IMR-90 (cell line): ENCODE data around the gene PEX11G. TPM values are rescaled to one million over a fixed set of nuclear protein-coding genes. Genes with fewer than 3 reads are reported as not detected.

Experiments used
- ATAC-seq: fragments of 200-7000 bp; cut with Tn5 transposase; 2 replicates; pipeline ENCODE4 v1.9.1; 2020; ENCODE audit warnings: low read depth, mild to moderate bottlenecking, moderate library complexity
- BruUV-seq: library from RNA; stranded (reverse); fragments of 400-500 nt; replicated peaks from 2 replicates; lab custom pipeline; 2021; lab: Mats Ljungman, UMichigan
- CTCF ChIA-PET: fragments of 300-600 bp; formaldehyde crosslinking; extraction: SDS; loops from one replicate; lab custom pipeline; 2021; ENCODE audit warnings: antibody characterized with exemption; lab: Yijun Ruan, JAX
- POLR2A ChIA-PET: fragments of 300-600 bp; sonication (Branson Sonifier 250); formaldehyde crosslinking; loops from one replicate; lab custom pipeline; 2022; ENCODE audit warnings: antibody characterized with exemption; ENCODE audit not compliant: unreplicated experiment; lab: Charles Lee
- DNase-seq: peaks from one replicate; pipeline ENCODE4 v3.0.0; 2013
- H2AFZ ChIP-seq: replicated peaks from 2 replicates; pipeline ENCODE3; 2013; ENCODE audit warnings: low read length, mild to moderate bottlenecking; ENCODE audit not compliant: poor library complexity
- H2AK5ac ChIP-seq: 2 replicates; pipeline ENCODE4 v1.6.1; 2013; ENCODE audit warnings: low read depth, low read length, inconsistent platforms
- H2AK9ac ChIP-seq: replicated peaks from 2 replicates; pipeline ENCODE3; 2013; ENCODE audit warnings: mild to moderate bottlenecking, low read depth, low read length, moderate library complexity; ENCODE audit not compliant: poor library complexity
- H2BK120ac ChIP-seq: 2 replicates; pipeline ENCODE4 v1.6.1; 2013; ENCODE audit warnings: low read depth, low read length, inconsistent platforms
- H2BK15ac ChIP-seq: 3 replicates; pipeline ENCODE4 v1.6.1; 2013; ENCODE audit warnings: low read depth, low read length, inconsistent platforms
- H2BK20ac ChIP-seq: 2 replicates; pipeline ENCODE4 v1.6.1; 2013; ENCODE audit warnings: low read depth, mild to moderate bottlenecking, inconsistent platforms, low read length, moderate library complexity
- H2BK5ac ChIP-seq: 2 replicates; pipeline ENCODE4 v1.6.1; 2013; ENCODE audit warnings: mild to moderate bottlenecking, low read depth, low read length, inconsistent platforms; ENCODE audit not compliant: poor library complexity, severe bottlenecking
- H3K14ac ChIP-seq: replicated peaks from 2 replicates; pipeline ENCODE4 v1.6.1; 2013; ENCODE audit warnings: low read depth, low read length, inconsistent platforms
- H3K18ac ChIP-seq: 2 replicates; pipeline ENCODE4 v1.6.1; 2013; ENCODE audit warnings: low read depth, low read length, control low read depth
- H3K23ac ChIP-seq: 2 replicates; pipeline ENCODE4 v1.6.1; 2013; ENCODE audit warnings: low read depth, low read length, inconsistent platforms
- H3K27ac ChIP-seq: 2 replicates; pipeline ENCODE4 v1.5.1; 2013; ENCODE audit warnings: mild to moderate bottlenecking, control low read depth, low read length; ENCODE audit not compliant: insufficient read depth
- H3K27me3 ChIP-seq: 2 replicates; pipeline ENCODE4 v1.6.1; 2013; ENCODE audit warnings: low read length; ENCODE audit not compliant: control insufficient read depth, insufficient read depth
- H3K36me3 ChIP-seq: 2 replicates; pipeline ENCODE4 v1.6.1; 2013; ENCODE audit warnings: low read length, mixed read lengths; ENCODE audit not compliant: control insufficient read depth, insufficient read depth
- H3K4ac ChIP-seq: 2 replicates; pipeline ENCODE4 v1.6.1; 2013; ENCODE audit warnings: low read depth, low read length, inconsistent platforms
- H3K4me1 ChIP-seq: 2 replicates; pipeline ENCODE4 v1.6.1; 2013; ENCODE audit warnings: low read length, mixed read lengths; ENCODE audit not compliant: control insufficient read depth, insufficient read depth
- H3K4me2 ChIP-seq: 2 replicates; pipeline ENCODE4 v1.6.1; 2013; ENCODE audit warnings: low read depth, mild to moderate bottlenecking, control low read depth, low read length, moderate library complexity
- H3K4me3 ChIP-seq: 2 replicates; pipeline ENCODE4 v1.5.1; 2013; ENCODE audit warnings: low read depth, mild to moderate bottlenecking, control low read depth, low read length, moderate library complexity; ENCODE audit not compliant: insufficient read depth
- H3K56ac ChIP-seq: 2 replicates; pipeline ENCODE4 v1.6.1; 2013; ENCODE audit warnings: low read length, inconsistent platforms; ENCODE audit not compliant: insufficient read depth; ENCODE audit errors: extremely low read depth
- H3K79me1 ChIP-seq, 2 experiments: 2 replicates each; pipeline ENCODE4 v1.6.1; 2013; ENCODE audit warnings: low read length in 2 of 2, inconsistent platforms in 1 of 2, low read depth in 1 of 2
- H3K9ac ChIP-seq: 2 replicates; pipeline ENCODE4 v1.6.1; 2013; ENCODE audit warnings: low read depth, low read length, control low read depth
- H3K9me1 ChIP-seq: 2 replicates; pipeline ENCODE4 v1.6.1; 2013; ENCODE audit warnings: low read length, inconsistent platforms; ENCODE audit not compliant: insufficient read depth
- H3K9me3 ChIP-seq: 2 replicates; pipeline ENCODE4 v1.6.1; 2013; ENCODE audit warnings: low read length; ENCODE audit not compliant: control insufficient read depth, insufficient read depth
- H4K20me1 ChIP-seq: 2 replicates; pipeline ENCODE4 v1.6.1; 2013; ENCODE audit warnings: low read length, inconsistent platforms; ENCODE audit not compliant: insufficient read depth
- H4K5ac ChIP-seq: 2 replicates; pipeline ENCODE4 v1.6.1; 2013; ENCODE audit warnings: mild to moderate bottlenecking, low read depth, low read length, control low read depth
- H4K8ac ChIP-seq, 2 experiments: 2 replicates each; pipeline ENCODE4 v1.6.1; 2013; ENCODE audit warnings: low read depth in 2 of 2, low read length in 2 of 2, control low read depth in 1 of 2, inconsistent platforms in 1 of 2
- H4K91ac ChIP-seq: 2 replicates; pipeline ENCODE4 v1.6.1; 2013; ENCODE audit warnings: low read depth, low read length, inconsistent platforms; ENCODE audit not compliant: insufficient read depth
- BHLHE40 ChIP-seq: fragments of 150-350 bp; IDR thresholded peaks from 2 replicates; pipeline ENCODE4 v1.6.1; 2016; ENCODE audit warnings: mild to moderate bottlenecking, low read depth, low read length
- CEBPB ChIP-seq: IDR thresholded peaks from 2 replicates; pipeline ENCODE4 v1.6.1; 2012; ENCODE audit warnings: low read depth, low read length, improper control_type of control experiment
- FOS ChIP-seq: fragments of 150-350 bp; IDR thresholded peaks from 2 replicates; pipeline ENCODE4 v1.6.1; 2016; ENCODE audit warnings: low read depth, low read length
- MAZ ChIP-seq: IDR thresholded peaks from 2 replicates; pipeline ENCODE4 v1.6.1; 2012; ENCODE audit warnings: low read depth, mild to moderate bottlenecking, low read length, improper control_type of control experiment, moderate library complexity, borderline replicate concordance
- MXI1 ChIP-seq: IDR thresholded peaks from 2 replicates; pipeline ENCODE4 v1.6.1; 2012; ENCODE audit warnings: low read depth, mild to moderate bottlenecking, low read length, moderate library complexity, borderline replicate concordance
- NFE2L2 ChIP-seq: fragments of 150-350 bp; IDR thresholded peaks from 2 replicates; pipeline ENCODE4 v1.6.1; 2016; ENCODE audit warnings: low read depth, mild to moderate bottlenecking, low read length
- RFX5 ChIP-seq: IDR thresholded peaks from 2 replicates; pipeline ENCODE4 v1.8.0; 2012; ENCODE audit warnings: low read depth, mild to moderate bottlenecking, low read length, moderate library complexity
- SMC3 ChIP-seq: fragments of 150-350 bp; IDR thresholded peaks from 2 replicates; pipeline ENCODE4 v1.6.1; 2016; ENCODE audit warnings: low read depth, mild to moderate bottlenecking, antibody characterized with exemption, low read length, moderate library complexity
- WGBS, 2 experiments: methylation state at CpG; one replicate each; pipeline versions ENCODE4 v1.1.5 to v1.1.7; 2013; ENCODE audit warnings: missing lambda C conversion rate in 2 of 2; ENCODE audit not compliant: insufficient read length in 1 of 2; ENCODE audit errors: extremely low coverage in 2 of 2; 5-methylcytosine and 5-hydroxymethylcytosine counted together
- dilution Hi-C: fragments of 300-500 bp; cut with HindIII; formaldehyde crosslinking; loops from one replicate; pipeline ENCODE4 v1.14.3; 2018; ENCODE audit warnings: low sequenced_read_pairs; ENCODE audit not compliant: unreplicated experiment
- in situ Hi-C: fragments of 300-500 bp; cut with MboI; formaldehyde crosslinking; loops from 3 replicates; pipeline ENCODE4 v1.14.3; 2019; ENCODE audit warnings: low sequenced_read_pairs, inconsistent platforms, mixed read lengths
- intact Hi-C: fragments of 100-400 bp; cut with micrococcal nuclease; formaldehyde crosslinking; loops from 2 replicates; pipeline ENCODE4 v1.10.0; 2022
- polyA plus RNA-seq, 3 experiments: library from polyadenylated mRNA; depleted of rRNA; stranded (reverse); fragments of >200 nt; gene quantifications; 2 replicates each; pipeline ENCODE4 v1.2.3, GENCODE V29; 2012; ENCODE audit warnings: low replicate concordance in 1 of 3
- total RNA-seq: library from RNA; depleted of rRNA; stranded (reverse); fragments of >200 nt; gene quantifications from 2 replicates; pipeline ENCODE4 v1.2.3, GENCODE V29; 2012

The PEX11G gene
- total and polyA plus RNA-seq, 2 of the 4 experiments (the other 2 are of a cell fraction): 0.72 to 1.7 TPM

DNA sequence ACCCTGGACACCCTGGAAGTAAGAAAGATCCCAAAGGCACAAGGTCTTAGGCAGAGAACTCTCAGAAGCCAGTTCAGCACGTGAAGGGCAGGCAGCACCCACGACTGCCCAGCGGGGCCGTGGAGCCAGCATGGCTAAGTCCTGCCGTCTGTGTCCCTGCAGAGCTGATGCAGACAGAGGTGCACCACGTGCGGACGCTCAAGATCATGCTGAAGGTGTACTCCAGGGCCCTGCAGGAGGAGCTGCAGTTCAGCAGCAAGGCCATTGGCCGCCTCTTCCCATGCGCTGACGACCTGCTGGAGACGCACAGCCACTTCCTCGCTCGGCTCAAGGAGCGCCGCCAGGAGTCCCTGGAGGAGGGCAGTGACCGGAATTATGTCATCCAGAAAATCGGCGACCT lies 44.8 kb downstream of the PEX11G start:
- no TSS peak for BruUV-seq

More for the DNA sequence above, 44.8 kb downstream of the PEX11G start:
- 92% methylated on average over 16 of the region's 19 CpGs; no CpG with 5 or more reads in 1 of the 2 experiments for WGBS, 2 experiments
- Histone ChIP-seq H2AFZ (no peak overlapping the region), H3K4me3 (no peak overlapping the region), H3K27me3 (no peaks in the 10 kb centered on the region), H2BK15ac (no peak overlapping the region), H4K20me1 (no peaks in the 10 kb centered on the region; the same call in 1 of the 2 replicates), H3K14ac (no peak overlapping the region), H3K36me3 (peaks cover 48% of the 10 kb centered on the region), H3K4me2 (no peak overlapping the region), H2AK5ac (no peak overlapping the region), H2BK120ac (no peak overlapping the region), H3K4ac (no peak overlapping the region), H3K56ac (no peak overlapping the region), H2BK5ac (no peak overlapping the region), H3K4me1 (no peaks in the 10 kb centered on the region), H4K8ac (no peak overlapping the region), H3K9me1 (no peaks in the 10 kb centered on the region), H3K9me3 (no peaks in the 10 kb centered on the region), H3K18ac (no peak overlapping the region), H3K9ac (no peak overlapping the region), H4K5ac (no peak overlapping the region), H3K79me1 (peaks cover 0 to 3% of the 10 kb centered on the region in 2 experiments; a peak in 1 of 4 replicates), H2AK9ac (no peak overlapping the region), H2BK20ac (no peak overlapping the region), H3K23ac (no peak overlapping the region), H4K91ac (no peak overlapping the region), H3K27ac (no peak overlapping the region)
- TF ChIP-seq MAZ (no peak), NFE2L2 (no peak), SMC3 (no peak), MXI1 (no peak), CEBPB (no peak), FOS (no peak), BHLHE40 (no peak), RFX5 (no peak)
- ATAC-seq (no peak), DNase-seq (no peak)
- dilution Hi-C loops (no loop called here), in situ Hi-C loops (no loop called here), intact Hi-C loops (no loop called here)
- CTCF ChIA-PET: no interaction called here
- POLR2A ChIA-PET: no interaction called here
